ENCODE data around the gene GALT.

The GALT gene

GRCh38 chr9:34664281-34665066, 18.0 kb downstream of the GALT start:
- Histone ChIP-seq H3K27me3 (ENCODE audit: control insufficient read depth, insufficient read depth, low read length) (no peaks in the 10 kb centered on the region), H3K9me3 (ENCODE audit: control insufficient read depth, low read length) (no peaks in the 10 kb centered on the region), H3K9ac (no peak overlapping the region), H3K36me3 (ENCODE audit: control insufficient read depth, insufficient read depth, low read length) (no peaks in the 10 kb centered on the region), H3K4me1 (no peaks in the 10 kb centered on the region), H3K4me3 (ENCODE audit: low read depth, low read length) (peak overlapping the region; percentile 25), H2AFZ (peak overlapping the region; percentile 65), H3K27ac (peak overlapping the region; percentile 75), H3K79me2 (no peaks in the 10 kb centered on the region), H3K4me2 (ENCODE audit: low read length) (peak overlapping the region; percentile 43)
- TF ChIP-seq, protein P1, sequence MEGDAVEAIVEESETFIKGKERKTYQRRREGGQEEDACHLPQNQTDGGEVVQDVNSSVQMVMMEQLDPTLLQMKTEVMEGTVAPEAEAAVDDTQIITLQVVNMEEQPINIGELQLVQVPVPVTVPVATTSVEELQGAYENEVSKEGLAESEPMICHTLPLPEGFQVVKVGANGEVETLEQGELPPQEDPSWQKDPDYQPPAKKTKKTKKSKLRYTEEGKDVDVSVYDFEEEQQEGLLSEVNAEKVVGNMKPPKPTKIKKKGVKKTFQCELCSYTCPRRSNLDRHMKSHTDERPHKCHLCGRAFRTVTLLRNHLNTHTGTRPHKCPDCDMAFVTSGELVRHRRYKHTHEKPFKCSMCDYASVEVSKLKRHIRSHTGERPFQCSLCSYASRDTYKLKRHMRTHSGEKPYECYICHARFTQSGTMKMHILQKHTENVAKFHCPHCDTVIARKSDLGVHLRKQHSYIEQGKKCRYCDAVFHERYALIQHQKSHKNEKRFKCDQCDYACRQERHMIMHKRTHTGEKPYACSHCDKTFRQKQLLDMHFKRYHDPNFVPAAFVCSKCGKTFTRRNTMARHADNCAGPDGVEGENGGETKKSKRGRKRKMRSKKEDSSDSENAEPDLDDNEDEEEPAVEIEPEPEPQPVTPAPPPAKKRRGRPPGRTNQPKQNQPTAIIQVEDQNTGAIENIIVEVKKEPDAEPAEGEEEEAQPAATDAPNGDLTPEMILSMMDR (IDR thresholded peaks at IDR 0.05), result peak; percentile 78

GRCh38 chr9:34665067-34665380, 18.5 kb downstream of the GALT start:
- TF ChIP-seq, protein P1 (IDR thresholded peaks at IDR 0.05), result no peak
- H3K9me3 ChIP-seq (ENCODE audit: control insufficient read depth, low read length), result no peaks in the 10 kb centered on the region
- H2AFZ ChIP-seq, result peak overlapping the region; percentile 65

GRCh38 chr9:34665381-34666250, 19.1 kb downstream of the GALT start:
- Histone ChIP-seq H3K36me3 (ENCODE audit: control insufficient read depth, insufficient read depth, low read length) (no peaks in the 10 kb centered on the region), H3K27me3 (ENCODE audit: control insufficient read depth, insufficient read depth, low read length) (no peaks in the 10 kb centered on the region), H3K9me3 (ENCODE audit: control insufficient read depth, low read length) (no peaks in the 10 kb centered on the region), H3K79me2 (no peaks in the 10 kb centered on the region), H3K9ac (peak overlapping the region; percentile 94), H3K27ac (peak overlapping the region; percentile 100), H3K4me3 (ENCODE audit: low read depth, low read length) (peak overlapping the region; percentile 73), H3K4me1 (no peaks in the 10 kb centered on the region), H2AFZ (peak overlapping the region; percentile 97), H3K4me2 (ENCODE audit: low read length) (peak overlapping the region; percentile 84)
- TF ChIP-seq, protein P1 (IDR thresholded peaks at IDR 0.05), result no peak

More at GRCh38 chr9:34665067-34665380, 18.5 kb downstream of the GALT start:
- H3K27ac ChIP-seq, result peak overlapping the region; percentile 75
- H3K27me3 ChIP-seq (ENCODE audit: control insufficient read depth, insufficient read depth, low read length), result no peaks in the 10 kb centered on the region
- no peaks in the 10 kb centered on the region for H3K4me1 ChIP-seq
- H3K4me3 ChIP-seq (ENCODE audit: low read depth, low read length), result peak overlapping the region; percentile 25
- peak overlapping the region; percentile 43 for H3K4me2 ChIP-seq (ENCODE audit: low read length)
- no peak overlapping the region for H3K9ac ChIP-seq
- no peaks in the 10 kb centered on the region for H3K79me2 ChIP-seq
- no peaks in the 10 kb centered on the region for H3K36me3 ChIP-seq (ENCODE audit: control insufficient read depth, insufficient read depth, low read length)

DNA sequence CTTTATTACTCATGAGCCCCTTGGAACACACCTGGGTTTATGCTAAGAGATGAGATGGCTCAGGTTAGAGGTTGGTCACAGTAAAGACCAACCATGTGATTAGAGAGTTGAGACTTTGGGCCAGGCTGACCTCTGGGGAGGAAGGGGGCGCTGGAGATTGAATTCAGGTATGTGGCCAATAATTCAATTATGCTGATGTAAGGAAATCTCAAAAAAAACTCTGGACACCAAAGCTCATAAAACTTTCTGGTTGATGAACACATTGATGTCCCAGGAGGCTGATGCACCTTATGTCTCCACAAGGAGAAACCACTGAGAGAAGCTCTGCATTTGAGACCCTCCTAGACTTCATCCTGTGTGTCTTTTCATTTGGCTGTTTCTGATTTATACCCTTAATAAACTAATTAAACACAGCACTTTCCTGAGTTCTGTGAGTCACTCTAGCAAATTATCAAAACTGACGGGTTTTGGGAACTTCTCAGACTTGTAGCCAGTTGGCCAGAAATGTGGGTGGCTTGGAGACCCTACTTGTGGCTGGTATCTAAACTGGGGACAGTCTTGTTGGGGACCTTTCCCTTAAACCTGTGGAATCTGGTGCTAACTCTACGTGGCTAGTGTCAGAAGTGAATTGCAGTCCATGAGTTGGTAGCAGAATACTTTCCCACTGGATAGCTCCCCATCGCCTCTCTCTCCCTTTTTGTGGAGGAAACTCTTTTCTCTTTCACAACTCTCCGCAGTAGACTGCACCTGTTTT, 23.5 kb downstream of the GALT start:
- TF ChIP-seq, protein P1 (IDR thresholded peaks at IDR 0.05), result no peak
- no peaks in the 10 kb centered on the region for H3K36me3 ChIP-seq (ENCODE audit: control insufficient read depth, insufficient read depth, low read length)
- H3K79me2 ChIP-seq, result no peaks in the 10 kb centered on the region
- no peak overlapping the region for H3K9ac ChIP-seq
- H3K9me3 ChIP-seq (ENCODE audit: control insufficient read depth, low read length), result no peaks in the 10 kb centered on the region
- H3K27ac ChIP-seq, result no peak overlapping the region
- H2AFZ ChIP-seq, result no peak overlapping the region
- no peaks in the 10 kb centered on the region for H3K4me1 ChIP-seq
- H3K4me2 ChIP-seq (ENCODE audit: low read length), result no peak overlapping the region
- H3K4me3 ChIP-seq (ENCODE audit: low read depth, low read length), result no peak overlapping the region
- H3K27me3 ChIP-seq (ENCODE audit: control insufficient read depth, insufficient read depth, low read length), result no peaks in the 10 kb centered on the region

Measured in parathyroid adenoma (tissue), 2 donors.